ENCODE data around the gene GTF3C4. TPM values are rescaled to one million over a fixed set of nuclear protein-coding genes. Genes with fewer than 3 reads are reported as not detected.
A peak's percentile ranks its signal among the peaks of the same experiment; 100 is the strongest.

GTF3C4 gene
- total and polyA plus RNA-seq, 2 experiments from 2014 or later: 4.9 to 13.0 TPM

DNA sequence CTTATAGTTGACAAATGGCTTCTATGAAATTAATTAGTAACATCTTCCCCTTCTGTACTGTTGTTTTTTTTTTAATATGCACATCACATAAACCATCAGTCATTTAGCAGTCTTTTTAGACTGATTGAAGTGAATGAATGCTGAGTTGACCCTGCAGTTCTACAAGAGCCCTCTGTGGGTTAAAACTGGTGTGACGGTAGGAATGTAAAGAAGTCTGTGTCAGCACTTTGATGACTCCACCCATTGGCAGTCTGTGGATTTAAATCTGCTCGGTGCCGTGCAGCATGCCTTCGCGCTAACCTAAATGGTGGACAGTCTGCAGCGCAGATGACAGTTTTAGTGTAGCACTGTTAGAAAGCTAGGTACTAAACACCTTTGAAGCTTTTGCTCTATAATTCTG is 3.1 kb downstream of the GTF3C4 start:
- Histone ChIP-seq H3K27ac (peak overlapping the region; percentile 9; the same call in 1 of the 2 replicates), H3K27me3 (replicated peaks; ENCODE audit: insufficient read depth) (no peaks in the 10 kb centered on the region)
- WGBS, 2 experiments (ENCODE audit: low coverage in 1 of 2, low lambda C conversion rate in 2 of 2, missing lambda C conversion rate in 2 of 2): 17 to 18% methylated on average over 6 of the region's 6 CpGs

DNA sequence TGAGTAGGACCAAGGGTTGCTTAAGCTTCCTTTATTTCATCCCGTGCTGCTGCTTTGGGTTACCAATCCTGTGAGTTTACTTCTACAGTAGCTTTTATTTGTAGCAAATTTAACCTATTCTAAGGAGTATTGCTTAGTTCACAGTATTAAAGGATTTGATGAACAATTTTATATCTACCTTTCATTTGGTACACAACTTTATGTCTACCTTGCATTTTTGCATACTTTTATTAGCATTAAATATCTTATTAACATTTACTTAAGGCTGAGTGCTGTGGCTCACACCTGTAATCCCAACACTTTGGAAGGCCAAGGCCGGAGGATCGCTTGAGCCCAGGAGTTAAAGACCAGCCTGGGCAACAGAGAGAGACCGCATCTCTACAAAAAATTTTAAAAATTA is 4.2 kb downstream of the GTF3C4 start:
- Histone ChIP-seq H3F3A (ENCODE audit: insufficient read depth) (peaks cover 31% of the 10 kb centered on the region), H3K9ac (no peak overlapping the region), H2AFZ (no peak overlapping the region), H3K27ac (no peak overlapping the region), H3K4me3 (no peak overlapping the region), H3K4me2 (ENCODE audit: unreplicated experiment) (no peak overlapping the region), H4K20me1 (ENCODE audit: insufficient read depth) (peaks cover 28% of the 10 kb centered on the region; the same call in 1 of the 2 replicates), H3K4me1 (ENCODE audit: insufficient read depth) (peaks cover 29% of the 10 kb centered on the region), H3K79me2 (ENCODE audit: insufficient read depth) (peaks cover 92% of the 10 kb centered on the region), H3K9me2 (ENCODE audit: insufficient read depth) (no peaks in the 10 kb centered on the region), H3K27me3 (replicated peaks; ENCODE audit: insufficient read depth) (no peaks in the 10 kb centered on the region), H3K36me3 (ENCODE audit: low read depth) (peaks cover 10% of the 10 kb centered on the region; the same call in 1 of the 2 replicates), H3K9me3 (ENCODE audit: low read depth) (no peaks in the 10 kb centered on the region)
- no peak for DNase-seq
- WGBS, 2 experiments (ENCODE audit: low coverage in 1 of 2, low lambda C conversion rate in 2 of 2, missing lambda C conversion rate in 2 of 2): 68 to 74% methylated on average over 4 of the region's 4 CpGs
- no peak for TF ChIP-seq EZH2phosphoT487 (IDR thresholded peaks at IDR 0.05; ENCODE audit: insufficient read depth, low read depth)
- TF ChIP-seq EZH2 (IDR thresholded peaks at IDR 0.05; ENCODE audit: insufficient read depth, poor library complexity, severe bottlenecking): no peak
- in situ Hi-C loops (cut with MboI): no loop called here

More for the DNA sequence above, 3.1 kb downstream of the GTF3C4 start:
- peaks cover 87% of the 10 kb centered on the region for H3K79me2 ChIP-seq (ENCODE audit: insufficient read depth)
- H3F3A ChIP-seq (ENCODE audit: insufficient read depth): peaks cover 31% of the 10 kb centered on the region
- H4K20me1 ChIP-seq (ENCODE audit: insufficient read depth): peaks cover 27% of the 10 kb centered on the region; the same call in 1 of the 2 replicates
- H3K9ac ChIP-seq: no peak overlapping the region; the same call in 1 of the 2 replicates
- DNase-seq: peak; percentile 82
- H3K4me1 ChIP-seq (ENCODE audit: insufficient read depth): peaks cover 29% of the 10 kb centered on the region
- H3K4me2 ChIP-seq (ENCODE audit: unreplicated experiment): peak overlapping the region; percentile 81
- no peaks in the 10 kb centered on the region for H3K36me3 ChIP-seq (ENCODE audit: low read depth)
- H2AFZ ChIP-seq: no peak overlapping the region
- no peaks in the 10 kb centered on the region for H3K9me2 ChIP-seq (ENCODE audit: insufficient read depth)
- TF ChIP-seq EZH2 (IDR thresholded peaks at IDR 0.05; ENCODE audit: insufficient read depth, poor library complexity, severe bottlenecking): no peak
- no peak for TF ChIP-seq EZH2phosphoT487 (IDR thresholded peaks at IDR 0.05; ENCODE audit: insufficient read depth, low read depth)
- in situ Hi-C loops (cut with MboI): no loop called here
- H3K9me3 ChIP-seq (ENCODE audit: low read depth): no peaks in the 10 kb centered on the region
- H3K4me3 ChIP-seq: peak overlapping the region; percentile 54

DNA sequence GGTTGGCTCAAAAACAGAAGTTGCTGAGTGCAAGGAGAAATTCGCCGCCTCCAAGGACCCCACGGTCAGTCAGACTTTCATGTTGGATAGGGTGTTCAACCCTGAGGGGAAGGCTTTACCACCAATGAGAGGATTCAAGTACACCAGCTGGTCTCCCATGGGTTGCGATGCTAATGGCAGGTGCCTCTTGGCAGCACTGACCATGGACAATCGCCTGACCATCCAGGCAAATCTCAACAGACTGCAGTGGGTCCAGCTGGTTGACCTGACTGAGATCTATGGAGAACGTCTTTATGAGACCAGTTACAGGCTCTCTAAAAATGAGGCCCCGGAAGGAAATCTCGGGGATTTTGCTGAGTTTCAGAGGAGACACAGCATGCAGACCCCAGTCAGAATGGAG is 7.7 kb downstream of the GTF3C4 start:
- Histone ChIP-seq H2AFZ (no peak overlapping the region), H3K4me2 (ENCODE audit: unreplicated experiment) (no peak overlapping the region), H3K27me3 (replicated peaks; ENCODE audit: insufficient read depth) (no peaks in the 10 kb centered on the region), H3K9me3 (ENCODE audit: low read depth) (no peaks in the 10 kb centered on the region), H3K9ac (no peak overlapping the region), H3K27ac (no peak overlapping the region), H3K4me1 (ENCODE audit: insufficient read depth) (peaks cover 20% of the 10 kb centered on the region), H3K9me2 (ENCODE audit: insufficient read depth) (no peaks in the 10 kb centered on the region), H4K20me1 (ENCODE audit: insufficient read depth) (peaks cover 39% of the 10 kb centered on the region; the same call in 1 of the 2 replicates), H3K79me2 (ENCODE audit: insufficient read depth) (peaks cover 100% of the 10 kb centered on the region), H3K36me3 (ENCODE audit: low read depth) (peaks cover 25% of the 10 kb centered on the region; the same call in 1 of the 2 replicates), H3F3A (ENCODE audit: insufficient read depth) (peaks cover 15% of the 10 kb centered on the region), H3K4me3 (no peak overlapping the region)
- TF ChIP-seq EZH2 (IDR thresholded peaks at IDR 0.05; ENCODE audit: insufficient read depth, poor library complexity, severe bottlenecking) (no peak), EZH2phosphoT487 (IDR thresholded peaks at IDR 0.05; ENCODE audit: insufficient read depth, low read depth) (no peak)
- no peak for DNase-seq
- 92 to 95% methylated on average over 8 of the region's 8 CpGs for WGBS, 2 experiments (ENCODE audit: low coverage in 1 of 2, low lambda C conversion rate in 2 of 2, missing lambda C conversion rate in 2 of 2)
- in situ Hi-C loops (cut with MboI): no loop called here

DNA sequence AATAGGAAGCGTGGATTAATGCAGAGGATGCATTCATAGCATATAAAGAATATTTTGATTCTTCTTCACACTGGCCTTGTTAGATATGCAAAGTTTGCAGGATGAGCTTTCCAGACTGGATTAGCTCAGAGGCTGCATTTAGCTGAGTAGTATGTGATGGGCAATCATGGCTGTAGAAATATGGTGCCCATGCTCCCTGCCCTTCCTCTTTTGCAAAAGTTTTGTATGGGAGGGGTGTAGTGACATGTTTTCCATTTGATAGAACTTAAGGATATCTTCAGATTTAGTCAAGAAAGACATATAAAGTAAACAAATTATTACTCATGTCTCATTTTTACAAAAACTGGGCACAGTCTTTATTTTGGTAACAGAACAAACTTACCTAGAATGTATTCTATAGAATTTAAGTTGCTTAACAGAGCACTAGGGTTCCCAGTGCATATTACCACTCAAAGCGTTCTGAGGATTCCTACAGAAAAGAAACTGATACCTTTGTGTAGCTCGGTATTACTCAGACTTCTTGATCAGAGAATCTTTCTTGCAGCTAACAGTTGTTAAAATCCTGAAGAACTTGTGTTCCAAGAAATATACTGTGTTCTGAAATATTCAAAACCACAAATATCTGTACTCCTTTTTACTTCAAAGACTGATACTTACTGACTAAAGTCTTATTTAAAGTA is 9.8 kb downstream of the GTF3C4 start:
- Histone ChIP-seq H2AFZ (no peak overlapping the region), H3K27me3 (replicated peaks; ENCODE audit: insufficient read depth) (no peaks in the 10 kb centered on the region), H3K9ac (no peak overlapping the region), H3K79me2 (ENCODE audit: insufficient read depth) (peaks cover 100% of the 10 kb centered on the region), H4K20me1 (ENCODE audit: insufficient read depth) (peaks cover 28% of the 10 kb centered on the region; the same call in 1 of the 2 replicates), H3K27ac (no peak overlapping the region), H3K36me3 (ENCODE audit: low read depth) (peaks cover 34% of the 10 kb centered on the region; the same call in 1 of the 2 replicates), H3K4me1 (ENCODE audit: insufficient read depth) (peaks cover 7% of the 10 kb centered on the region; the same call in 1 of the 2 replicates), H3K9me2 (ENCODE audit: insufficient read depth) (no peaks in the 10 kb centered on the region), H3K4me3 (no peak overlapping the region), H3K4me2 (ENCODE audit: unreplicated experiment) (no peak overlapping the region), H3F3A (ENCODE audit: insufficient read depth) (no peaks in the 10 kb centered on the region), H3K9me3 (ENCODE audit: low read depth) (no peaks in the 10 kb centered on the region)
- TF ChIP-seq EZH2phosphoT487 (IDR thresholded peaks at IDR 0.05; ENCODE audit: insufficient read depth, low read depth) (no peak), EZH2 (IDR thresholded peaks at IDR 0.05; ENCODE audit: insufficient read depth, poor library complexity, severe bottlenecking) (no peak)
- 83 to 86% methylated on average over 3 of the region's 3 CpGs for WGBS, 2 experiments (ENCODE audit: low coverage in 1 of 2, low lambda C conversion rate in 2 of 2, missing lambda C conversion rate in 2 of 2)
- in situ Hi-C loops (cut with MboI): no loop called here
- DNase-seq: no peak

All from GM23248 (cell line).